Cerebellar nuclear complex (tissue), 1 donor: ENCODE results near the gene ACTL7B.
"Not testable (repeated sequence)": the region's sequence is repeated elsewhere in the genome, so short reads cannot be mapped to it uniquely, and the experiment has no call there.

ENCODE experiments used
- DNase-seq, 2 experiments: peaks; one replicate each; lab custom pipeline; 2025; lab: John Stamatoyannopoulos, UW

The ACTL7B gene

DNA sequence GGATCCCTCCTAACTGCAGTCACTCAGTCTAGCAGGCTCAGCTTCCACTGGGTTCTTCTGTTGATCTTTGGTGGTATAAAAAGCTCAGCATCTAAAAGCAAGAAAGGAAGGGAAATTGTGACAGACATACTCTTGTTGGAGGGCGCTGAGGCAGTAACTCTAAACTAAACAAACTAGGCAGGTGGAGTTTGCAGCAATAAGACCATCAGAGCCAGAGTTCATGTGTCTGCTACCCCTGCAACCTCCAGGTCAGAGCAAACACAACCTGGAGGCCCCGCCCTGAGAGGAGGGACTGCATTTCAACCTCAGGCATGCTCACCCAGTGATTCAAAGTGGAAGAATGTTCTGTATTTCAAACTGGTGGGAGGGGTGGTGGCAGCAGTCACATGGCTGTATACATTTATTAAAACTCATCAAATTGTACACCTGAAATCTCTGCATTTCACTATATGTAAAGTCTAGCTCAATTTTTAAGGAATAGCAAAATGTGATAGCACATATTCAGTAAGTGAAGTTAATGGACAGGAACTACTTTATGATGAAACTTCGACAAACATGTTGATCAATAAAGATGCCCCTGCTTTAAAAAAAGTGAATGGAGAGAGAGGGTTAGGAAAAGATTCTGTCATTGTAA lies 13.4 kb upstream of the ACTL7B start:
- DNase-seq: peak in 1 of 2 experiments; percentile 0

DNA sequence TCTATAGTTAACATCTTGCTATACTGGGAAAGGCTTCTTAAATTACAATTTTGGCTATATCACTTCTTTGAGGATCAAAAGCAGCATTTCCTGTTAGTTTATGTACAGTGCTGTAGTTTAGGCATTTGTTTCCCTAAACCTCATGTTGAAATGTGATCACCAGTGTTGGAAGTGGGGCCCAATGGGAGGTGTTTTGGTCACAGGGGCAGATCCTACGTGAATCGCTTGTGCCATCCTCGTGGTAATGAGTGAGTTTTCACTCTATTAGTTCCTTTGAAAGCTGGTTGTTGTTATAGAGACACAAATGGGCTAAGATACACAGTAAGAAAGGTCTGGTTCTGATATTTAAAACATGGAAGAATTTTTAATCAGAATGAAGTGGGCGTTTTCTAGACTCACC lies 12.0 kb upstream of the ACTL7B start:
- DNase-seq: no peak

DNA sequence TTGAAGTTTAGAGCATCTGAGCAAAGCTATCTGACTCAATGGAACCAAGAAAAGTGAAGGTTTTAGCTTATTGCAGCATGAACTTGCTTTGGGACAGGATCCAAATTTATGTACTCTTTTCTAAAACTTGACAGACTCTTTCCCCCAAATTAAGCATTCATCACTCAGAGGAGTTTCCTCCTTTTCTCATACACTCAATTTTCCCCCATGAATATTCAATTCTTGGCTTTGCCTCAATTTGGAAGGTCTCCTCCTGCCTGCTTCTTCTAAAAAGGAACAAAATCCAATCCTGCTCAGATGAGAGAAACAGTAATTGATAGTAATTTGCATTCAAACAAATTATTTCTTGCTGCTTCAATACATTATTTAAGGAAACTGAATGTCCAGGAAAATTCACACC lies 11.3 kb upstream of the ACTL7B start:
- no peak for DNase-seq

DNA sequence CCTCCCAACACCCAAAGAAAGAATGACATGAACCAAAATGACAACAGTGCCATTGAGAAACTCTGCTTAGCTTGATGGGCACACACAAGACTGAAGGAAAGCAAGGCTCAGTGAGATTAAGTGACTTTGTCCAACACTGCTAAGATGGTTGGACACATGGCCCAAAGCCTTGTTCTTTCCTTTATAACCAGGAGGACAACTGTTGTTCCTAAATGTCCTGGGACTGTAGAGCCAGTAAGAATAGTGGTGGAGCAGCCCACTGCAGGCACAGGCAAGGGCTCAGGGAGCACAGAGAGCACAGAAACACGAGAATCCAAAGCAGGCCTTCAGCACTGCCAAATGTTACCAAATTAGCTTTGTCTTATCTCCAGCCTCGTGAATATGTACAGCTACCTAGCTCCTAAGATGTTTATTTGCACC lies 10.2 kb upstream of the ACTL7B start:
- DNase-seq: no peak

DNA sequence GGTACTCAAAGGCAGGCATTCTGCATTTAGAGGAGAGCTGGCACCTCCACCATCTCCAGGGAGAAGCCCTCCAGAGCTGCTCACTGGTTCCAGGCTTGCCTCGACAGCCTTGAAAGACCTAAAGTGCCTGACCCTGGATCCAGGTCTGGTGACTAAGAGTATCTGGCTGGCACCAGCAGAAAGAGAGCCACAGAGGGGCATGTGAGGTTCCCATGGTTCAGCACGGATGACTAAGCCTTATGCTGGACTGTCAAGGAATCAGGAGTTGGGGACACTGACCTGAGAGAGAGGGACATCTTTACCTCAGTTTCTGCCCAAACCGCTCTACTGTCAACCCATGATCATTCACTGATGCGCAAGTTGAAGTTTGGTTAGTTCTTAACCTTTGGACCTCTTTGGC lies 9.3 kb upstream of the ACTL7B start:
- no peak for DNase-seq

DNA sequence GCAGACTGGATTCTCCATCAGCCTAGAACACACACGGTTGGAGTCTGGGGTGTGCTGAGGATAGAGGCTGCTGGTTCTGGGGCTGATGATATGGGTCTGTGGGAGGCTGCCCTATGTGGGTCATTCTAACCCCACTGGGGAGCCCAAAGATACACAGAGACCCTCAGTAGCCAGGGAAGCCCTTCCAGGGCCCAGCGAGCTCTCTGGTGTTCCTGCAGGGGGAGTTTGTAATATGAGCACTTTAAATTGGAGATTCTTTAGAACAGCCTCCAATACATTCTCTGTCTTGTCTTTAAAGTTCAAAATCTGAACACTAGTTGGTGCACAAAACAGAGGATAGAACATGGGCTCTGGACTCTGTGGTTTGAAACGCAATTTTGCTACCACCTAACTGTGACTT lies 8.7 kb upstream of the ACTL7B start:
- DNase-seq: no peak

DNA sequence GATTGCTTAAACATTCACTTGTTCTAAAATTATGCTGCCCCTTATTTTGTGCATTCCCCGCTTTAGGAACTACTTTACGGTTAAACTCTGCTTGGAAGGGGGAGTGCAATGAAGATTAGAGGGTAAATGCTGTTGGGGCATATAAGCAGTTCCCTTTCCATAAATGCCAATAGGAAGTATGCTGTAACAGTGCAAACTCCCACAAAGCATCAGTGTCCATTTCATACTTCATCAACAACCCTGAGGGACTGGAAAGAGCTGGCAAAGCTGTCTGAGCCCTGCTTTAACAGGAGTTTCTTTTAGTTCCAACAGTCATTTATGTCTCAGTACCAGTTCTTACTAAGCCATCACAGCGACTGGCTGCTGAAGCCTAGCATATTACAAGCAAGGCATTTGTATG lies 8.1 kb upstream of the ACTL7B start:
- DNase-seq: no peak

DNA sequence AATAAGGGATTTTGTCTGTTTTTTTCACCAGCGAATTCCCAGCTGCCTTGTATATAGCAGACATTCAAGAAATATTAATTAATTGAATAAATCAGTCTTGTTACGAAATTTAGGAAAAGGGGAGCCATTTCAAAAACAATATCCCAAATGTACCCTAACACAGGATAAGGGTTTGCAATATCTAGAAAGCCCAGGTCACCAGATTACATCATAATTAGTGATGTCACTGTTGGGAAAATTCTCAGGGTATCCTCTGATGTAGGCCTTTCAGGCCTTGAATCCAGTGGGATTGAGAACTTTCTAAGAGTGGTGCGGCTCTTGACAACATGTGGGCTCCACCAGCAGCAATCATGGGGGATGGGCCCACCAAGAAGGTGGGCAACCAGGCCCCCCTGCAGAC lies 6.2 kb upstream of the ACTL7B start, which contains the start of gene ACTL7A:
Gene ACTL7A (plus strand): TSS at position 270 of the 400 bp plus-strand sequence. CDS start 57 bp downstream, at position 327.
- no peak for DNase-seq

DNA sequence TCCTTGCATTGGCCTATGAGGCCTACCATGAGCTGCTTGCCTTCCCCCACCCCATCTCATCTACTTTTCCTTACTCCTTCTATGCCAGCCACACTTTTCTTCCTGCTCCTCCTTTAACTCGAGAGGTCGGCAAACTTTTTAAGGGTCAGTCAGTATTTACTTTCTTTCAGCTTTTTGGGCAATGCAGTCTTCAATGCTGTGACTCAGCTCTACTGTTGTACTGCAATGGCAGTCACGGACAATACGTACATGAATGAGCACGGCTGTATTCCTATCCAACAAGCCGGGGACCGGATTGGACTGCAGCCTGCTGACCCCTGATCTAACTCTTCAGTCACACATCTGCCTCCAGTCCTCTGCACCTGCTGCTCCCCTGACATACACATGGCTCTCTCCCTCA lies 5.7 kb upstream of the ACTL7B start:
- no peak for DNase-seq

DNA sequence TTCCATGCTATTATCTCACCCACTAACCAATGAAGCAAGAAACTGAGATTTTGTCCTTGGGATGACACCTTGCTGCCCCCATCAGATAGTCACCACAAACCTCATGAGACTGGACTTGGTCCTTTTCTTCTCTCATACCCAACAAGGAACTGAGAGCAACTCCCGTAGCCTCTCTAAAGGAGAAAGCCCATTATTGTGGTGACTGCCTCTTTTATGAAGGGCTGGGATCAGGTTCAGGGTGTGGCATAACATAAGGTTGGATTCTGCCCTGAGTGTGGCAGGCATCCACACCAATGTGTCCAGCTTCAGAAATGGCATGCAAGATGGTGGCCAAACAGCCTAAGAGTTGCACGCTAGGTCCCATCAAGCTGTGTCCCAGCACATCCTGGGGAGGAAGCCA lies 5.0 kb upstream of the ACTL7B start:
- DNase-seq: no peak

DNA sequence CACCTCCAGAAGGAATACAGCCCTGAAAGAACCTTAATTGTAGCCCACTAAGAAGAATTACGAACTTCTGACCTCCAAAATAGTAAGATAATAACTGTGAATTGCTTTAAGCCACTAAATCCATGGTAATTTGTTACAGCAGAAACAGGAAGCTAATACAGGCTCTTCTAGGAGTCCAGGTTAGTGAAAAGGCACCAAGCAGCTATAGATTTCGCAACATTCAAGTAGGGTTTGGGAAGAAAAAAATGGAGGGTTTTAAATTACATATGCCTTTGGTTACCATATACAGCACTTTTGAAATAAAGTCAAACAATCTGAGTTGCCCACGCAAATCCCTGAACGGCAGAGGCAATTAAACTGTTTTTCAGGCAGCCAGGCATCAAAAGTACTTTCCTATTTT lies 4.6 kb upstream of the ACTL7B start:
- DNase-seq: no peak

DNA sequence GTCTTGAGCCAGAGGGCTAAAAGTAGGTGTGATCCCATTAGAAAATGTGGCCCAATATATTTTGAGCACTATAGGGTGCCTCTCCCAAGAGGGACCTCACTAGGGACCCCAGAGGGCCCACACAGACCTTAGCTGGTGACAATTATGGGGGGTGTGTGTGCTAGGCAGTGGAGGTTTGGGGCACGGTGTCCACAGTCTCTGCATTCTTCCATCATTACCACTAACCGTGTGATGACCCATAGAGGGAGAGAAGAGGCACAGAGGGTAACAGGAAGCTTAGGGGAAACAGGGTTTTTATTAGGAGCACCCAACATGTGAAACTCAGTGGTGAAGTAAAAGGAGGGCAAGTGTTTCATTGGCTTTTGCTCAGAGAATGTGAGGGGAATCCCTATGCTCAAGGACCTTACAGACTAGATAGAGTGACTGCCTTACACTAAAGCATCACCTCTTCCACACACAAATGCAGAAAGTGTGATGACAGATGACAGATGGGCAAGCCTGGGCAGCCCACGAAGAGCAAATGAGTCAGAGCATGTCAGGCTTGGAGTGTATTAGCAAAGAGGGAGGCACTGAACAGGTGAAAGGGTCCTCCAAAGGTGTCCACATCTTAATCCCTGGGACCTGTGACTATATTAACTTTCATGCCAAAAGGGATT lies 3.8 kb upstream of the ACTL7B start:
- no peak for DNase-seq

DNA sequence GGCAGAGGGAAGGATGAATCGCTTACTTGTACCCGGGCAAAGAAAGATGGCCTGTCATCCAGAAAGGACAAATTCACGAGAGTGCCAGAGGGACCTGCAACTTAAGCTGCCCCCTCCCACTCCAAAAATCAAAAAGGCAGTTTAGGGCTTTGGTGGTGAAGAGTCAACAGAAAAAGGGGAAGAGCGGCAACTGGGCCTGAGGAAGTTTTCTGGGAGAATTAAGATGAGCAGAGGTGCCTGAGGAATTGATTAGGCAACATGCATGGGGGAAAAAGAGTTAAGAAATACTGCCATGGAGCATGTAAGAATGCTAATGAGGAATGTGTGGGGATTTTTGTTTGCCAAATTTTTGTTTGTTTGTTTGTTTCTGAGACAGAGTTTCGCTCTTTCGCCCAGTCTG lies 1.8 kb upstream of the ACTL7B start:
- no peak for DNase-seq

DNA sequence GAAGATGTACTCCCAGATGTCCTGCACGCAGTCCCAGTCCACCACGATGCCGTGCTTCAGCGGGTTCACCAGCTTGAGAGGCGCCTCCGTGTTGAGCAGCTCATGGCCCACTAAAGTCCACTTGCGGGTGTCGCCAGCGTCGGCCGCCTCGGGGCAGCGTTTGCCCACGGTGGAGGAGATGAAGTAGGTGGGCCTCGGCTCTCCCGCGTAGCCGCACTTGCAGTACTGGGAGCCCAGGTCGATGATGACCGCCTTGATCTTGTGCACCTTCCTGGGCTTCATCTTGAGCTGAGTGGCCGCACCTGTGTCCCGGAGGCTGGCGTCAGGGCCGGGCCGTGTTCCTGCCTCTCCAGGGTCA lies 278 bp downstream of the ACTL7B start:
- DNase-seq: no peak

DNA sequence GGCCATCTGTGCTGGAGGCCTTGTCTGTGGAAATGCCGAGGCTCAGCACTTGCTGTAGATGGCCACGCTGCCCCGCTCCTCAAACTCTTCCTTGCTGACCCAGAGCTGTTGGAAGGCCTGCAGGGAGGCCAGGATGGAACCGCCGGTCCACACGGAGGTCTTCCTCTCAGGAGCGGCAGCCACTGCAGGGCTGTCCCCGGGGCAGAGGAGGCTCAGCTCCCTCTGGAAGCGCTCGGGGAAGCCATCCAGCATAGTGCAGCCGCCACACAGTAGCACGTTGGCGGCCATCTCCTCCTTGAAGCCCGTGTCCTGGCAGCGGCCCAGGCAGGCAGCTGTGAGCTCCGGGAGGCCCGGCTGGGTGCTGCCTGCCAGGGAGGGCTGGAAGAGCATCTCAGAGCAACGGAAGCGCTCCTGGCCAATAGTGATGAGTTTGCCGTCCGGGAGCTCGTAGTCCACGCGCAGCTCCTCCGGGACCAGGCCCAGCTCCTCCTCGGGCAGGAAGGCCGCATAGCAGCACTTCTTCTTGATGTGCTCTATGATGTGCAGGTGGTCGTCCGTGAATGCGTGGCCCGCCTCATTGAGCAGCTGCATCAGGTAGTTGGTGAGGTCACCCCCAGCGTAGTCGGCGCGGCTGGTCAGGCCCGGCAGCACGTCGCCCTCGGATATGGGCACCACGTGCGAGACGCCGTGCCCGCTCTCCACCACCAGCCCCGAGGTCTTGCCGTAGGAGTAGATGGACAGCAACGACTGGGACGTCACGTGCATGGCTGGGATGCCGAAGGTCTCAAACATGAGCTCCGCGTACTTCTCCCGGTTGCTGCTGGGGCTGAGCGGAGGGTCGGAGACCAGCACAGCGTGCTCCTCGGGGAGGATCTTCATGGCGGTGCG lies 901 bp downstream of the ACTL7B start:
- DNase-seq: no peak

DNA sequence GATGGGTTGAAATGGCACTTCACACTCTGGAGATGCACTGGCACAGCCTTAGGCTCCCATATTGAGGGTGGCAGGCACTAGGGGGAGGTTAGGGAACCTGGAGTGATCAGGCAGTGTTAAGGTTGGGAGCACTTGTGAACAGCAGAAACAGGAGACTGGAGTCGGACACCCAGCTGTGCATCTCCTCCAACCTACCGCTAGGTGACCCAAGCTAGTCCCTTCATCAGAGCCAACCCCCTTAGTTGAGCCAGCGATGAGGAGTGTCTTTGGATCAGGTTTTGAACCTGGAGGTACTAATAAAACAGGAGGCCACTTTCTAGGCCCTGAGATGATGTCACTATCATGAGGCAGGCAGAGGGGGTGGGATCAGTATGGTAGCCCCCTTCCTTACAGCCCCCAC lies 1.7 kb downstream of the ACTL7B start:
- no peak for DNase-seq

DNA sequence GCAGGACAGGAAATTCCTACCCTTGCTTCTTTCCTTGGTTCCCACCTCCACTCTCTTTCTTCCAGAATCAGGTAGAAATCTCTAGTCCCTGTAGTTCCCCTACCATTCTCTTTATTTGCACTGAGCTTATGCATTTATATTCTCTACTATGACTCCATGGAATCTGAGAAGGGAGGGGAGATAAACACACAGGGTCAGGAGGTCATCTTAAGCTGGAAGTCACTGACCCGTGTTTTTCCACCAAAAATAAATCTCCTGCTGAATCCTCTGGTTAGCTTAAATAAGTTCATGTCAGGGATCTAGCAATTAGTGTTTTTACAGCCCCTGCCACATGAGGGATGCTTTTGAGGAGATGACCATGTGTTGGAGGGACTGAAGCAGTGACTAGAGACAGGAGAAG lies 3.7 kb downstream of the ACTL7B start:
- no peak for DNase-seq

DNA sequence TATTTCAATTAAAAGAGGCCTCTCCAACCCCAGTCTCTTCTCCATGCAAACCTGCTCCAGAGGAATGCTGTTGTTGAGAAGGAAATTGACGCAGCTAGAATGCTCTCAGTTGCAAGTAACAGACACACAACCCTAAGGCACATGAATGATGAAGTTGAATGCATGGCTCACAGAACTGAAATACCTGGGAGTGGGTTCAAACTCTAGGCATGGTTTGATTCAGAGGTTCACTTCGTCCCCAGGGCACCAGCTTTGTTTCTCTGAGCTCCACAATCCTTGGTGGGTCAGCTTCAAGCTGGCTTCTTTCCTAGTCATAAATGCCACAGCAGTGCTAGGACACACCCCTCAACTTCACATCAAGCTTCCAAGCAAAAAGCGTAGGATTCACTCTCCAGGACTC lies 4.6 kb downstream of the ACTL7B start:
- no peak for DNase-seq

DNA sequence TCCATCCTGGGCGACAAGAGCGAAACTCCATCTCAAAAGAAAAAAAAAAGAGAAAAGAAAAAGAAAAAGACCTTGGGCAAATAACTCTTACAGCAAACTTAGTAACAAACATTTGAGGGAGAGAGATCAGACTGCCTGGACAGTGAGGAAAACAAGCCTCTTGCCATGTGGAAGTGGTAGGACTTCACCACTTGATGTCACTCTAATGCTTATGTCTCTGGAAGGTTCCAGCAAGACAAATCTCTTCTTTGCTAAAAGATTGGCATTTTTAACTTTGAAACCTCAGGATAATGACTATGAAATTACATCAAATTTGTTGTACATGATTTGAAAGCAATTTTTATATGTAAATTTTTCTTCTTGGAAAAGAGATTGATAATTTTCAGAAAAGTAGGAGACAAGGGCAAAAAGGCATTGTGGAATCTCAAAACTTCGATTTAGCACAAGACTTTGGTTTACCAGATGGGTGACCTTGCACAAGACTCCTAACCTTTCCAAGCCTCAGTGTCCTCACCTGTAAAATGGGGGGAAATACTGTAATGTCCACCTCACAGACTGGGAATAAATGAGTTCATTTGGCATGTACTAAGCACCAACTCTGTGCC lies 5.4 kb downstream of the ACTL7B start:
- no peak for DNase-seq

DNA sequence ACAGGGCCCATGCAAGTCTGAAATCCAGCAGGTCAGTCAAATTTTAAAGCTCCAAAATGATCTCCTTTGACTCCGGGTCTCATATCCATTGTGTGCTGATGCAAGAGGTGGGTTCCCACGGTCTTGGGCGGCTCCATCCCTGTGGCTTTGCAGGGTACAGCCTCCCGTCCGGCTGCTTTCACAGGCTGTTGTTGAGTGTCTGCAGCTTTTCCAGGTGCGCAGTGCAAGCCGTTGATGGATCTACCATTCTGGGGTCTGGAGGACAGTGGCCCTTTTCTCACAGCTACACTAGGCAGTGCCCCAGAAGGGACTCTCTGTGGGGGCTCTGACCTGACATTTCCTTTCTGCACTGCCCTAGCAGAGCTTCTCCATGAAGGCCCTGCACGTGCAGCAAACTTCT lies 7.5 kb downstream of the ACTL7B start:
- not testable (repeated sequence) for DNase-seq

DNA sequence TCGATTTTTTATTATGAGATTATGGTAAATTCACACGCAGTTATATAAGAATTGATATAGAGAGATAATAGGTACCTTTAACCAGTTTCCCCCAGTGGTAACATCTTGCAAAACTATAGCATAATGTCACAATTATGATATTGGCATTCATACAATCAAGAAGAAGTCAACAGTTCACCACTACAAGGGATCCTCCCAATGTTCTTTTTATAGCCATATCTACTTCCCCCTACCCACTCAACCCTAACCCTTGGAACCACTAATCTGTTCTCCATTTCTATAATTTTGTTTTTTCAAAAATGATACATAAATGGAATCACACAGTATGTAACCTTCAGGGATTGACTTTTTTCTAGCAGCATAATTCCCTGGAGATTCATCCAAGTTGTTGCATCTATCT lies 9.8 kb downstream of the ACTL7B start:
- no peak for DNase-seq

DNA sequence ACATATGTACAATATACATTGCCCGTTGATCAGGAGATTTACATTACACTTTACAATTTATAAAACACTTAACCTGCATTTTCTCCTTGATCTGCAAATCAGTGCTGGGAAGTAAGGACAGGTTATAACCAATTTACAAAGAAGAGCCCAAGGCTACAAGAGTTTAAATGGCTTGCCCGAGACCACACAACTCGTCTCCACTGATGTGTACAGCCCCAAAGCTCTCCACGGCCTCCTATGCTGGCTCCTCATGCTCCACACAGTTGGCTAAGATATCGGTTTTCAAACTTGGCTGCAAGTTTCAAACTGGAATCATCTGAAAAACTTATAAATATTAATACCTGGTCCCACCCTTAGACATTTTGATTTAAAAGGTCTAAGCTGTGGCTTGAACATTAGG lies 10.3 kb downstream of the ACTL7B start:
- no peak for DNase-seq

DNA sequence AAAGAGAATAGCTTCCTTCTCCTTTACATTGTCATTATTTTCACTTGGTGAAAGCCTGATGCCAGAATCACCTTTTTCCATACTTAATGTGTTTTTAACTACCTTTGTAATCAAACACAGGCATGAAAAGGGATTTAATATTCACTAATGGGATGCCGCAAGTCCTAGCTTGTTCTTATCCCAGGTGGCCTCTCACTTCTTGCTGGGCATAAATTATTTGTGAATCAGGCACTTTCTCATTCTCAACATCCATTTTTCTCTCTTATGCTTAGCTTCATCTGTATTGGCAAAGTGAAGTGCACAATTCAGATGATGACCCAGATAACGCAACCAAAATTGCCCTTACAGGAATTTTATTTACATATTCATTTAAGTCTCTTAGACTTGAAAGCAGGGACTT lies 10.9 kb downstream of the ACTL7B start:
- no peak for DNase-seq
